Endothelial cell of umbilical vein (primary cell): ENCODE data around the gene BRSK2.

Experiments
- GATA2 ChIP-seq: IDR thresholded peaks from 2 replicates; pipeline ENCODE4 v1.7.0; 2011; ENCODE audit warnings: low read depth, mild to moderate bottlenecking, moderate library complexity, mixed read lengths, low read length; ENCODE audit not compliant: insufficient read length, insufficient read depth
- POLR2A ChIP-seq: IDR thresholded peaks from 2 replicates; pipeline ENCODE4 v1.6.1; 2012; ENCODE audit warnings: low read depth, mild to moderate bottlenecking, control low read depth, low read length
- TF ChIP-seq, protein P1 (sequence below), 2 donors: IDR thresholded peaks; 1 replicate in 1 of 2; 2 replicates in 1 of 2; pipeline ENCODE4 v1.5.1; 2011; ENCODE audit warnings: low read length in 2 of 2, mild to moderate bottlenecking in 2 of 2, moderate library complexity in 2 of 2, control low read depth in 1 of 2, inconsistent platforms in 1 of 2, low read depth in 1 of 2; ENCODE audit not compliant: insufficient read depth in 1 of 2; ENCODE audit errors: extremely low read depth in 1 of 2
- TF ChIP-seq, protein P2 (sequence below): IDR thresholded peaks from 2 replicates; pipeline ENCODE4 v1.6.1; 2011; ENCODE audit not compliant: insufficient read depth, insufficient read length

DNA sequence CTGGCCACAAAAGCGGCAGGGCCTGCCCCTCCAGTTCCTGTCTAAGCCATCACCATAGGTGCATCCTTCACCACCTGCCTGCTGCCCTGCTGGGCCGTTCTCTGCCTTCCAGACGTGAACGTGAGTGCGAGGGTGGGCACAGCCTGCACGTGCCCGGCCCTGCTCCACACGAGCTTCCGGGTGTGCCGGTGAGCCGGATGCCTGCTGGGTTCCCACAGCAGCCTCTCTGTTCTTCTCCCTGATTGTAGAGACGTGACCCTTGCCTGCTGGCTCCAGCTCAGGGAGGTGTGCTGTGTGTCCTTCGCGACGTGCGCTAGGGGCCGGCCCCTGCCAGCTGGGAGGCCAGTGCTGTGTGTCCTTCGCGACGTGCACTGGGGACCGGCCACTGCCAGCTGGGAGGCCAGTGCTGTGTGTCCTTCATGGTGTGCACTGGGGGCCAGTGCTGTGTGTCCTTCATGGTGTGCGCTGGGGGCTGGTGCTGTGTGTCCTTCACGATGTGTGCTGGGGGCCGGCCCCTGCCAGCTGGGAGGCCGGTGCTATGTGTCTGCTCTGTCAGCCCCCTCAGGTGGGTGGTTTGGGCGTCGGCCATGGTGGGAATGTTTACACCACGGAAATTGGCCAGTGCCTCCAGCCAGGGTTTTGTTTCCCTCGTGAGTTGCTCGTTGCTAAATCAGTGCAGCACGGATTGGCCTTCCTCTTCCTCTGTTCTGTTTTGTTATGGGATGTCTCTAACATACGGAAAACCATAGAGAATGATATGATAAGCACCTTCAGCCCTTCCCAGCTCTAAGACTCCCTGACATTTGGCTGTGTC lies 35.4 kb upstream of the BRSK2 start:
- TF ChIP-seq, protein P1, sequence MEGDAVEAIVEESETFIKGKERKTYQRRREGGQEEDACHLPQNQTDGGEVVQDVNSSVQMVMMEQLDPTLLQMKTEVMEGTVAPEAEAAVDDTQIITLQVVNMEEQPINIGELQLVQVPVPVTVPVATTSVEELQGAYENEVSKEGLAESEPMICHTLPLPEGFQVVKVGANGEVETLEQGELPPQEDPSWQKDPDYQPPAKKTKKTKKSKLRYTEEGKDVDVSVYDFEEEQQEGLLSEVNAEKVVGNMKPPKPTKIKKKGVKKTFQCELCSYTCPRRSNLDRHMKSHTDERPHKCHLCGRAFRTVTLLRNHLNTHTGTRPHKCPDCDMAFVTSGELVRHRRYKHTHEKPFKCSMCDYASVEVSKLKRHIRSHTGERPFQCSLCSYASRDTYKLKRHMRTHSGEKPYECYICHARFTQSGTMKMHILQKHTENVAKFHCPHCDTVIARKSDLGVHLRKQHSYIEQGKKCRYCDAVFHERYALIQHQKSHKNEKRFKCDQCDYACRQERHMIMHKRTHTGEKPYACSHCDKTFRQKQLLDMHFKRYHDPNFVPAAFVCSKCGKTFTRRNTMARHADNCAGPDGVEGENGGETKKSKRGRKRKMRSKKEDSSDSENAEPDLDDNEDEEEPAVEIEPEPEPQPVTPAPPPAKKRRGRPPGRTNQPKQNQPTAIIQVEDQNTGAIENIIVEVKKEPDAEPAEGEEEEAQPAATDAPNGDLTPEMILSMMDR (IDR thresholded peaks at IDR 0.05; ENCODE audit: extremely low read depth in 1 of 2, insufficient read depth in 1 of 2, low read depth in 1 of 2, low read length in 2 of 2), result no peak
- TF ChIP-seq, protein P2, sequence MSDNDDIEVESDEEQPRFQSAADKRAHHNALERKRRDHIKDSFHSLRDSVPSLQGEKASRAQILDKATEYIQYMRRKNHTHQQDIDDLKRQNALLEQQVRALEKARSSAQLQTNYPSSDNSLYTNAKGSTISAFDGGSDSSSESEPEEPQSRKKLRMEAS, result no peak
- TF ChIP-seq GATA2, result no peak
- TF ChIP-seq POLR2A, result no peak
